Endothelial cell of umbilical vein (primary cell): ENCODE measurements around the gene CLCC1.
"Not testable (repeated sequence)": the region's sequence is repeated elsewhere in the genome, so short reads cannot be mapped to it uniquely, and the experiment has no call there.

ENCODE experiments used
- EZH2 ChIP-seq: IDR thresholded peaks from 2 replicates; pipeline ENCODE4 v1.6.1; 2012; ENCODE audit warnings: borderline replicate concordance, low read depth, mild to moderate bottlenecking, moderate library complexity, low read length, inconsistent platforms; ENCODE audit not compliant: severe bottlenecking
- MAX ChIP-seq: IDR thresholded peaks from 2 replicates; pipeline ENCODE4 v1.6.1; 2011; ENCODE audit not compliant: insufficient read depth, insufficient read length
- TF ChIP-seq, protein P1 (sequence below), 2 donors: IDR thresholded peaks; 1 replicate in 1 of 2; 2 replicates in 1 of 2; pipeline ENCODE4 v1.5.1; 2011; ENCODE audit warnings: low read length in 2 of 2, mild to moderate bottlenecking in 2 of 2, moderate library complexity in 2 of 2, control low read depth in 1 of 2, inconsistent platforms in 1 of 2, low read depth in 1 of 2; ENCODE audit not compliant: insufficient read depth in 1 of 2; ENCODE audit errors: extremely low read depth in 1 of 2

DNA sequence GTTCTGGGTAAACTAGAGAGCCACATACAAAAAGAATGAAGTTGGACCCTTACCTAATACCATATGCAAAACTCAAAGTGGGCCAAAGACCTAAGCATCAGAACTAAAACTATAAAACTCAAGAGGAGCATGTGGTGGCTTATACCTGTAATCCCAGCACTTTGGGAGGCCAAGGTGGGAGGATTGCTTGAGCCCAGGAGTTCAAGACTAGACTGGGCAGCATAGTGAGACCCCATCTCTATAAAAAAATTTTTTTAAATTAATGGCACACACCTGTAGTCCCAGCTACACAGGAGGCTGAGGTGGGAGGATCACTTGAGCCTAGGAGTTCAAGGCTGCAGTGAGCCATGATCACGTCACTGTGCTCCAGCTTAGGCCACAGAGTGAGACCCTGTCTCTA lies 35.7 kb downstream of the CLCC1 start:
- not testable (repeated sequence) for TF ChIP-seq EZH2, MAX
- TF ChIP-seq, protein P1, sequence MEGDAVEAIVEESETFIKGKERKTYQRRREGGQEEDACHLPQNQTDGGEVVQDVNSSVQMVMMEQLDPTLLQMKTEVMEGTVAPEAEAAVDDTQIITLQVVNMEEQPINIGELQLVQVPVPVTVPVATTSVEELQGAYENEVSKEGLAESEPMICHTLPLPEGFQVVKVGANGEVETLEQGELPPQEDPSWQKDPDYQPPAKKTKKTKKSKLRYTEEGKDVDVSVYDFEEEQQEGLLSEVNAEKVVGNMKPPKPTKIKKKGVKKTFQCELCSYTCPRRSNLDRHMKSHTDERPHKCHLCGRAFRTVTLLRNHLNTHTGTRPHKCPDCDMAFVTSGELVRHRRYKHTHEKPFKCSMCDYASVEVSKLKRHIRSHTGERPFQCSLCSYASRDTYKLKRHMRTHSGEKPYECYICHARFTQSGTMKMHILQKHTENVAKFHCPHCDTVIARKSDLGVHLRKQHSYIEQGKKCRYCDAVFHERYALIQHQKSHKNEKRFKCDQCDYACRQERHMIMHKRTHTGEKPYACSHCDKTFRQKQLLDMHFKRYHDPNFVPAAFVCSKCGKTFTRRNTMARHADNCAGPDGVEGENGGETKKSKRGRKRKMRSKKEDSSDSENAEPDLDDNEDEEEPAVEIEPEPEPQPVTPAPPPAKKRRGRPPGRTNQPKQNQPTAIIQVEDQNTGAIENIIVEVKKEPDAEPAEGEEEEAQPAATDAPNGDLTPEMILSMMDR (IDR thresholded peaks at IDR 0.05; ENCODE audit: extremely low read depth in 1 of 2, insufficient read depth in 1 of 2, low read depth in 1 of 2, low read length in 2 of 2) = not testable (repeated sequence)
